ENCODE measurements around the gene XPO4. TPM values are rescaled to one million over a fixed set of nuclear protein-coding genes. Genes with fewer than 3 reads are reported as not detected.
"Not testable (repeated sequence)": the region's sequence is repeated elsewhere in the genome, so short reads cannot be mapped to it uniquely, and the experiment has no call there.

Gene XPO4
- total and polyA plus RNA-seq, 2 of the 8 experiments (the other 6 are each of a cell fraction or from before 2014, with no cell fraction given) = 11.9 to 33.3 TPM

DNA sequence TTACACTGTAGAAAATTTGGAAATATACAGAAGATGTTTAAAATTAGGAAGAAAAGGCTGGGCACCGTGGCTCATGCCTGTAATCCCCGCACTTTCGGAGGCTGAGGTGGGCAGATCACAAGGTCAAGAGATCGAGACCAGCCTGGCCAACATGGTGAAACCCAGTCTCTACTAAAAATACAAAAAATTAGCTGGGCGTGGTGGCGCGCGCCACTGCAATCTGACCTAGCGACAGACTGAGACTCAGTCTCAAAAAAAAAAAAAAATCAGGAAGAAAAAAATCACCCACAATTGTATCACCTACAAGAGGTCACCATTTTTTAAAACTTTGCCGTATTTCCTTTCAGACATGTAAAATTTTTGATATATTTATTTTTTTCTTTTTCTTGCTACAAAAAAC lies 38.0 kb upstream of the XPO4 start:
- H3K14ac ChIP-seq (ENCODE audit: insufficient read length); H3K79me2 ChIP-seq (ENCODE audit: control insufficient read depth in 1 of 2, insufficient read depth in 2 of 2, low read length in 2 of 2); H3K79me1 ChIP-seq (ENCODE audit: low read depth, low read length); H2AFZ ChIP-seq (ENCODE audit: low read length); H2BK20ac ChIP-seq (ENCODE audit: low read length); POLR2A ChIA-PET (ENCODE audit: partially characterized antibody); H3K23ac ChIP-seq (ENCODE audit: insufficient read length); H3K18ac ChIP-seq (ENCODE audit: extremely low read depth, low read length); DNase-seq (ENCODE audit: low read depth in 1 of 2, low spot score in 2 of 2); H3K9ac ChIP-seq (replicated peaks in 1 of 4; ENCODE audit: extremely low read depth in 1 of 4, low read depth in 3 of 4, low read length in 3 of 4); H2BK5ac ChIP-seq (ENCODE audit: low read depth, low read length); H3K23me2 ChIP-seq (ENCODE audit: low read depth, low read length); H2AK5ac ChIP-seq (ENCODE audit: low read depth, low read length); H3K27me3 ChIP-seq (replicated peaks in 1 of 4; ENCODE audit: control insufficient read depth in 3 of 4, extremely low read depth in 1 of 4, insufficient read depth in 3 of 4, low read length in 3 of 4); H4K20me1 ChIP-seq (replicated peaks in 1 of 2; ENCODE audit: control insufficient read depth in 1 of 2, insufficient read depth in 2 of 2, low read length in 2 of 2); H4K5ac ChIP-seq (ENCODE audit: insufficient read length, low read depth, low read length); H3K56ac ChIP-seq (replicated peaks; ENCODE audit: insufficient read length, low read depth, low read length); H2BK12ac ChIP-seq (ENCODE audit: low read depth, low read length); H2BK15ac ChIP-seq (ENCODE audit: low read length); H4K8ac ChIP-seq (ENCODE audit: extremely low read depth, insufficient read depth, low read length); H3K27ac ChIP-seq (ENCODE audit: low read depth, low read length); H3K4me2 ChIP-seq (ENCODE audit: insufficient read depth in 1 of 2, low read depth in 2 of 2, low read length in 2 of 2); H3K4me1 ChIP-seq (replicated peaks in 1 of 4; ENCODE audit: control insufficient read depth in 3 of 4, insufficient read depth in 4 of 4, low read length in 3 of 4); H2BK120ac ChIP-seq (replicated peaks; ENCODE audit: low read depth, low read length); H3K4me3 ChIP-seq (ENCODE audit: extremely low read depth in 1 of 4, insufficient read depth in 2 of 4, low read depth in 3 of 4, low read length in 4 of 4); H4K91ac ChIP-seq (replicated peaks; ENCODE audit: insufficient read length, low read length); H3K9me3 ChIP-seq (ENCODE audit: insufficient read depth in 2 of 2, low read depth in 1 of 2, low read length in 1 of 2); H3K36me3 ChIP-seq (ENCODE audit: control insufficient read depth in 2 of 4, insufficient read depth in 4 of 4, low read length in 3 of 4); H3K4ac ChIP-seq (replicated peaks; ENCODE audit: insufficient read length, low read depth, low read length); FAIRE-seq: not testable (repeated sequence)
- WGBS, 2 experiments (ENCODE audit: extremely low coverage in 1 of 2, insufficient coverage in 1 of 2, insufficient read length in 1 of 2, insufficient replicate concordance in 2 of 2, low coverage in 1 of 2, low lambda C conversion rate in 2 of 2, missing lambda C conversion rate in 1 of 2) = 89% methylated on average over 7 of the region's 10 CpGs; no CpG with 5 or more reads in 1 of the 2 experiments
- CTCF ChIA-PET (ENCODE audit: partially characterized antibody) = interaction anchor here (1.5 kb wide), 1 partner anchor 18 kb away, joined by 3 read pairs; no protein-coding TSS in a partner anchor
